ENCODE results near the gene ITPR3. TPM values are rescaled to one million over a fixed set of nuclear protein-coding genes. Genes with fewer than 3 reads are reported as not detected.

Gene ITPR3
- total and polyA plus RNA-seq, 2 of the 13 experiments (the other 11 are each of a cell fraction or from before 2014, with no cell fraction given), result 3.8 to 21.4 TPM

- ChIA-PET POLR2A (no interaction called here), CTCF (ENCODE audit: low intra/inter-chr PET ratio, low total read pairs) (interaction anchor here (0.8 to 3.1 kb wide), 8 partner anchors 23 to 187 kb away, joined by 3 to 34 read pairs (median 6); no protein-coding TSS in a partner anchor)
- ATAC-seq (no peak), FAIRE-seq (no peak), DNase-seq (ENCODE audit: low spot score) (no peak)
- Histone ChIP-seq H3K4me2 (ENCODE audit: low read depth, low read length) (peak overlapping the region; percentile 63; the same call in 1 of the 2 replicates), H3K9ac (ENCODE audit: insufficient read depth, low read depth, low read length) (no peak overlapping the region), H4K20me1 (ENCODE audit: insufficient read depth, low read length) (no peaks in the 10 kb centered on the region), H3K79me2 (ENCODE audit: insufficient read depth, low read length) (no peaks in the 10 kb centered on the region), H3K27ac (ENCODE audit: extremely low read length, insufficient read depth, low read length) (no peak overlapping the region), H3K9me3 (ENCODE audit: low read length) (no peaks in the 10 kb centered on the region), H3K27me3 (ENCODE audit: control insufficient read depth in 1 of 2, insufficient read depth in 2 of 2, low read length in 2 of 2) (0 out of 5 replicates have a peak, but pooled peaks cover 0 to 3% of the 10 kb centered on the region in 2 experiments), H3K4me3 (replicated peaks in 1 of 3; ENCODE audit: insufficient read depth in 1 of 3, low read depth in 2 of 3, low read length in 3 of 3) (peak overlapping the region in 1 of 3 experiments; percentile 36; a peak in 1 of 6 replicates), H3K36me3 (replicated peaks in 1 of 2; ENCODE audit: control insufficient read depth in 1 of 2, insufficient read depth in 2 of 2, low read length in 2 of 2) (no peaks in the 10 kb centered on the region), H2AFZ (ENCODE audit: low read length) (no peak overlapping the region), H3K4me1 (ENCODE audit: insufficient read depth, low read length) (peaks cover 50% of the 10 kb centered on the region)
- in situ Hi-C loops (cut with HindIII; ENCODE audit: extremely low pct_ligation_motif_present, low pct_unique_long_range_greater_than_20kb) (loop anchor here (5.0 kb wide), 4 partner anchors 37 to 177 kb away; partner anchors contain the start of gene ITPR3), intact Hi-C loops (cut with micrococcal nuclease; ENCODE audit: unreplicated experiment) (loop anchor here (1.0 kb wide), 1 partner anchor 88 kb away; no protein-coding TSS in a partner anchor)
- no TSS peak for BruUV-seq (replicated peaks)
- WGBS (ENCODE audit: low lambda C conversion rate), result 39% methylated on average over 11 of the region's 11 CpGs
- TF ChIP-seq ZNF576 (CRISPR knock-in tag; IDR thresholded peaks at IDR 0.05) (no peak), POLR2A (IDR thresholded peaks at IDR 0.05; ENCODE audit: insufficient read depth in 1 of 2, low read depth in 2 of 2, low read length in 2 of 2) (no peak), ZNF670 (CRISPR knock-in tag; IDR thresholded peaks at IDR 0.05; ENCODE audit: borderline replicate concordance) (0 out of 2 replicates have a peak, but pooled peaks have one; percentile 23), MTERF4 (CRISPR knock-in tag; IDR thresholded peaks at IDR 0.05) (no peak), TBX2 (CRISPR knock-in tag; IDR thresholded peaks at IDR 0.05; ENCODE audit: borderline replicate concordance) (no peak), ZNF34 (CRISPR knock-in tag; IDR thresholded peaks at IDR 0.05; ENCODE audit: borderline replicate concordance) (no peak), ZNF280D (CRISPR knock-in tag; IDR thresholded peaks at IDR 0.05) (no peak), ZMAT3 (CRISPR knock-in tag; conservative IDR thresholded peaks at IDR 0.05) (0 out of 2 replicates have a peak, but pooled peaks have one; percentile 33)
- TF ChIP-seq, protein P1, sequence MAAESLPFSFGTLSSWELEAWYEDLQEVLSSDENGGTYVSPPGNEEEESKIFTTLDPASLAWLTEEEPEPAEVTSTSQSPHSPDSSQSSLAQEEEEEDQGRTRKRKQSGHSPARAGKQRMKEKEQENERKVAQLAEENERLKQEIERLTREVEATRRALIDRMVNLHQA (CRISPR knock-in tag; IDR thresholded peaks at IDR 0.05), result no peak
- TF ChIP-seq, protein P2, sequence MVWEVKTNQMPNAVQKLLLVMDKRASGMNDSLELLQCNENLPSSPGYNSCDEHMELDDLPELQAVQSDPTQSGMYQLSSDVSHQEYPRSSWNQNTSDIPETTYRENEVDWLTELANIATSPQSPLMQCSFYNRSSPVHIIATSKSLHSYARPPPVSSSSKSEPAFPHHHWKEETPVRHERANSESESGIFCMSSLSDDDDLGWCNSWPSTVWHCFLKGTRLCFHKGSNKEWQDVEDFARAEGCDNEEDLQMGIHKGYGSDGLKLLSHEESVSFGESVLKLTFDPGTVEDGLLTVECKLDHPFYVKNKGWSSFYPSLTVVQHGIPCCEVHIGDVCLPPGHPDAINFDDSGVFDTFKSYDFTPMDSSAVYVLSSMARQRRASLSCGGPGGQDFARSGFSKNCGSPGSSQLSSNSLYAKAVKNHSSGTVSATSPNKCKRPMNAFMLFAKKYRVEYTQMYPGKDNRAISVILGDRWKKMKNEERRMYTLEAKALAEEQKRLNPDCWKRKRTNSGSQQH (CRISPR knock-in tag; IDR thresholded peaks at IDR 0.05; ENCODE audit: low read depth), result no peak
- TF ChIP-seq, protein P3, sequence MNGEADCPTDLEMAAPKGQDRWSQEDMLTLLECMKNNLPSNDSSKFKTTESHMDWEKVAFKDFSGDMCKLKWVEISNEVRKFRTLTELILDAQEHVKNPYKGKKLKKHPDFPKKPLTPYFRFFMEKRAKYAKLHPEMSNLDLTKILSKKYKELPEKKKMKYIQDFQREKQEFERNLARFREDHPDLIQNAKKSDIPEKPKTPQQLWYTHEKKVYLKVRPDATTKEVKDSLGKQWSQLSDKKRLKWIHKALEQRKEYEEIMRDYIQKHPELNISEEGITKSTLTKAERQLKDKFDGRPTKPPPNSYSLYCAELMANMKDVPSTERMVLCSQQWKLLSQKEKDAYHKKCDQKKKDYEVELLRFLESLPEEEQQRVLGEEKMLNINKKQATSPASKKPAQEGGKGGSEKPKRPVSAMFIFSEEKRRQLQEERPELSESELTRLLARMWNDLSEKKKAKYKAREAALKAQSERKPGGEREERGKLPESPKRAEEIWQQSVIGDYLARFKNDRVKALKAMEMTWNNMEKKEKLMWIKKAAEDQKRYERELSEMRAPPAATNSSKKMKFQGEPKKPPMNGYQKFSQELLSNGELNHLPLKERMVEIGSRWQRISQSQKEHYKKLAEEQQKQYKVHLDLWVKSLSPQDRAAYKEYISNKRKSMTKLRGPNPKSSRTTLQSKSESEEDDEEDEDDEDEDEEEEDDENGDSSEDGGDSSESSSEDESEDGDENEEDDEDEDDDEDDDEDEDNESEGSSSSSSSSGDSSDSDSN (CRISPR knock-in tag; IDR thresholded peaks at IDR 0.05), result 0 out of 2 replicates have a peak, but pooled peaks have one; percentile 6
These were observed 36.3 kb upstream of the ITPR3 start for GRCh38 chr6:33584700-33585402.

Data from HepG2 (cell line).